ENCODE measurements around the gene TBCD.

DNA sequence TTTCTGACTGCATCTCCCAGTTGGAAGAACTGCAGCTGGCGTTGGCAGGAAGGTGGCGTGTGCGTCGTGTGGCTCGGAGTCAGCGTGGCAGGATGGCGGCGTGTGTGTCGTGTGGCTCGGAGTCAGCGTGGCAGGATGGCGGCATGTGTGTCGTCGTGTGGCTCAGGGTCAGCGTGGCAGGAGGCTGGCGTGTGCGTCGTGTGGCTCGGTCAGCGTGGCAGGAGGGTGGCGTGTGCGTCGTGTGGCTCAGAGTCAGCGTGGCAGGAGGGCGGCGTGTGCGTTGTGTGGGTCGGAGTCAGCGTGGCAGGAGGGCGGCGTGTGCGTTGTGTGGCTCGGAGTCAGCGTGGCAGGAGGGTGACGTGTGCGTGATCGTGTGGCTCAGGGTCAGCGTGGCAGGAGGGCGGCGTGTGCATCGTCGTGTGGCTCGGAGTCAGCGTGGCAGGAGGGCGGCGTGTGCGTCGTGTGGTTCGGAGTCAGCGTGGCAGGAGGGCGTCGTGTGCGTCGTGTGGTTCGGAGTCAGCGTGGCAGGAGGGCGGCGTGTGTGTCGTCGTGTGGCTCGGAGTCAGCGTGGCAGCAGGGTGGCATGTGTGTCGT lies 49.6 kb downstream of the TBCD start:
- no peak for TF ChIP-seq FOXM1 (IDR thresholded peaks at IDR 0.05; ENCODE audit: borderline replicate concordance)
- TF ChIP-seq BHLHE40 (IDR thresholded peaks at IDR 0.05; ENCODE audit: borderline replicate concordance): no peak
- TF ChIP-seq SP1 (IDR thresholded peaks at IDR 0.05): no peak
- no peak for TF ChIP-seq TARDBP (IDR thresholded peaks at IDR 0.05)
- no peak for TF ChIP-seq ARNT (IDR thresholded peaks at IDR 0.05)
- no peak for TF ChIP-seq SUZ12 (IDR thresholded peaks at IDR 0.05)
- TF ChIP-seq FOXK2 (IDR thresholded peaks at IDR 0.05): no peak
- no peak for TF ChIP-seq CTBP1 (IDR thresholded peaks at IDR 0.05; ENCODE audit: borderline replicate concordance)
- no peak for TF ChIP-seq HDGF (IDR thresholded peaks at IDR 0.05; ENCODE audit: borderline replicate concordance)
- no peak for TF ChIP-seq FOXA1 (IDR thresholded peaks at IDR 0.05)

All from HEK293T (cell line).